ENCODE data around the gene ARMCX4. TPM values are rescaled to one million over a fixed set of nuclear protein-coding genes. Genes with fewer than 3 reads are reported as not detected.

The ARMCX4 gene
- polyA plus RNA-seq, 1 of the 3 experiments (the other 2 are of a cell fraction) = 3.7 TPM

DNA sequence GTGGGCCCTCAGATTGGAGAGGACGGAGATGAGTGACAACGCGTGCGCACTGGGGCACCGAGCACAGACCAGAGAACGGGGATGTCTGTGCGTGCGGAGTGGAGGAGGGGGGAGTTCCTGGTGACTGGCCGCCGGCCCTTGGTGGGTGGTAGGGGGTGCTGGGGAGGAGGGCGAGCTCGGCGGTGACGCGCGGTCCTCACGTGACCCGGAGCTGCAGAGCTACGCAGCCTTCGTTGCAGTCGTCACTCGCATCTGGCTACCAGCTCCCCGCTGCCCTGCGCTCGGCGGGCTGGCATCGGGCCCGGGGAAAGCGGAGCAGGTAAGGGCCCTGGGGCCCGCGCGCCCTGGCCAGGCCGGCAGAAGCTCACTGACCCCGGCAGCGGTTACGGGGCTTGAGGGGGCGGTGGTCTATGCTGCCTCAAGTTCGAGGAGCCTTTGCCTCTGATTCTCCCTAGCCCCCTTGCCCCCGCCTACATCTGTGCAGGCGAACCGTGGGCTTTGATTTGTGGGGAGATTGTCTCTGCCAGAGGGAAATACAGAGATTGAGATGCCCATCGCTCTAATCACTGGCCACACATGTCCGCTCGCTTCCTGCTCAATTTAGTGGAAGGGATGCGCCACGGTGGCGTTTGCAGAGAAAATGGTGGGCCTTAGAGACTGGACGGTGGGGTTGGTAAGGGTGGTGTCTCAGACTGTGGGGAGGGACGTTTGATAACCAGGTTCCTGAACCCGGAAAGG lies at the start of gene ARMCX4 (continued):
- TF ChIP-seq, protein P1, sequence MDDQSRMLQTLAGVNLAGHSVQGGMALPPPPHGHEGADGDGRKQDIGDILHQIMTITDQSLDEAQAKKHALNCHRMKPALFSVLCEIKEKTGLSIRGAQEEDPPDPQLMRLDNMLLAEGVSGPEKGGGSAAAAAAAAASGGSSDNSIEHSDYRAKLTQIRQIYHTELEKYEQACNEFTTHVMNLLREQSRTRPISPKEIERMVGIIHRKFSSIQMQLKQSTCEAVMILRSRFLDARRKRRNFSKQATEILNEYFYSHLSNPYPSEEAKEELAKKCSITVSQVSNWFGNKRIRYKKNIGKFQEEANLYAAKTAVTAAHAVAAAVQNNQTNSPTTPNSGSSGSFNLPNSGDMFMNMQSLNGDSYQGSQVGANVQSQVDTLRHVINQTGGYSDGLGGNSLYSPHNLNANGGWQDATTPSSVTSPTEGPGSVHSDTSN (IDR thresholded peaks at IDR 0.05) = no peak
- TF ChIP-seq RAD21 (IDR thresholded peaks at IDR 0.05; ENCODE audit: low read length) = no peak
- no peak for TF ChIP-seq YY1 (IDR thresholded peaks at IDR 0.05; ENCODE audit: low read depth)
- peak; percentile 39; the same call in 1 of the 2 replicates for TF ChIP-seq TAF1 (IDR thresholded peaks at IDR 0.05; ENCODE audit: borderline replicate concordance, low read depth, low read length)
- peak; percentile 46; the same call in 1 of the 2 replicates for TF ChIP-seq USF2 (IDR thresholded peaks at IDR 0.05; ENCODE audit: borderline replicate concordance, low read depth, low read length)
- no peak for TF ChIP-seq CHD2 (IDR thresholded peaks at IDR 0.05; ENCODE audit: low read length, partially characterized antibody)
- no peak for TF ChIP-seq FOSL2 (IDR thresholded peaks at IDR 0.05; ENCODE audit: borderline replicate concordance, low read depth)
- no peak for TF ChIP-seq MXI1 (IDR thresholded peaks at IDR 0.05; ENCODE audit: low read depth, low read length)
- peak; percentile 59 for TF ChIP-seq GATA2 (CRISPR knock-in tag; IDR thresholded peaks at IDR 0.05)
- TF ChIP-seq MEF2A (IDR thresholded peaks at IDR 0.05; ENCODE audit: borderline replicate concordance, low read depth) = no peak

DNA sequence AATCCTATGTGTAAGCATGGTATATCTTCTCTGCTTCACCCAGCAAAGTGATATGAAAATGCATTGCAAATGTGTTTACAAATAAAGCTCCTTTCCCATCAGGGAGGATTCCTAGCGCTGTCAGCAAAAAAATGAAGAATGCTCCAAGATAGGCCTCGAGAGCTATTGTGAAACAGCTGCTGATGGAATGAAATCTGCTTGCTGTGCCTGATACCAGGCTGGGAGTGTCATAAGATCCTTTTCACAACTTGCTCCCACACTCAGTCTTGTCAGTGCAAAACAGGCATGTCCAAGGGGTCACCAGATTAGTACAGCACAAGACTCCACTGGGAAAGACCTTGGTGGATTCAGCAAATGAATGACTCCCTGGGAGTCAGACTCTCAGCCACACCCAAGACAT lies 43.2 kb upstream of the ARMCX4 start:
- TF ChIP-seq CHD2 (IDR thresholded peaks at IDR 0.05; ENCODE audit: low read length, partially characterized antibody) = no peak
- TF ChIP-seq, protein P2, sequence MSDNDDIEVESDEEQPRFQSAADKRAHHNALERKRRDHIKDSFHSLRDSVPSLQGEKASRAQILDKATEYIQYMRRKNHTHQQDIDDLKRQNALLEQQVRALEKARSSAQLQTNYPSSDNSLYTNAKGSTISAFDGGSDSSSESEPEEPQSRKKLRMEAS (IDR thresholded peaks at IDR 0.05; ENCODE audit: low read depth) = no peak
- TF ChIP-seq, protein P3, sequence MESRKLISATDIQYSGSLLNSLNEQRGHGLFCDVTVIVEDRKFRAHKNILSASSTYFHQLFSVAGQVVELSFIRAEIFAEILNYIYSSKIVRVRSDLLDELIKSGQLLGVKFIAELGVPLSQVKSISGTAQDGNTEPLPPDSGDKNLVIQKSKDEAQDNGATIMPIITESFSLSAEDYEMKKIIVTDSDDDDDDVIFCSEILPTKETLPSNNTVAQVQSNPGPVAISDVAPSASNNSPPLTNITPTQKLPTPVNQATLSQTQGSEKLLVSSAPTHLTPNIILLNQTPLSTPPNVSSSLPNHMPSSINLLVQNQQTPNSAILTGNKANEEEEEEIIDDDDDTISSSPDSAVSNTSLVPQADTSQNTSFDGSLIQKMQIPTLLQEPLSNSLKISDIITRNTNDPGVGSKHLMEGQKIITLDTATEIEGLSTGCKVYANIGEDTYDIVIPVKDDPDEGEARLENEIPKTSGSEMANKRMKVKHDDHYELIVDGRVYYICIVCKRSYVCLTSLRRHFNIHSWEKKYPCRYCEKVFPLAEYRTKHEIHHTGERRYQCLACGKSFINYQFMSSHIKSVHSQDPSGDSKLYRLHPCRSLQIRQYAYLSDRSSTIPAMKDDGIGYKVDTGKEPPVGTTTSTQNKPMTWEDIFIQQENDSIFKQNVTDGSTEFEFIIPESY (IDR thresholded peaks at IDR 0.05; ENCODE audit: borderline replicate concordance, low read depth) = no peak
- no peak for TF ChIP-seq TCF12 (IDR thresholded peaks at IDR 0.05)
- no peak for TF ChIP-seq FOXM1 (IDR thresholded peaks at IDR 0.05; ENCODE audit: low read depth)
- TF ChIP-seq TEAD4 (IDR thresholded peaks at IDR 0.05; ENCODE audit: borderline replicate concordance, insufficient read depth) = no peak
- no peak for TF ChIP-seq REST (IDR thresholded peaks at IDR 0.05; ENCODE audit: low read depth, low read length)
- TF ChIP-seq, protein P4, sequence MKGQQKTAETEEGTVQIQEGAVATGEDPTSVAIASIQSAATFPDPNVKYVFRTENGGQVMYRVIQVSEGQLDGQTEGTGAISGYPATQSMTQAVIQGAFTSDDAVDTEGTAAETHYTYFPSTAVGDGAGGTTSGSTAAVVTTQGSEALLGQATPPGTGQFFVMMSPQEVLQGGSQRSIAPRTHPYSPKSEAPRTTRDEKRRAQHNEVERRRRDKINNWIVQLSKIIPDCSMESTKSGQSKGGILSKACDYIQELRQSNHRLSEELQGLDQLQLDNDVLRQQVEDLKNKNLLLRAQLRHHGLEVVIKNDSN (IDR thresholded peaks at IDR 0.05; ENCODE audit: borderline replicate concordance, low read depth) = no peak
- TF ChIP-seq NFIC (IDR thresholded peaks at IDR 0.05; ENCODE audit: borderline replicate concordance) = no peak
- TF ChIP-seq, protein P1 (IDR thresholded peaks at IDR 0.05) = no peak
- no peak for TF ChIP-seq JUND (IDR thresholded peaks at IDR 0.05)
- TF ChIP-seq RXRA (IDR thresholded peaks at IDR 0.05; ENCODE audit: borderline replicate concordance, low read depth) = no peak
- no peak for TF ChIP-seq EP300 (IDR thresholded peaks at IDR 0.05; ENCODE audit: borderline replicate concordance in 1 of 2, low read depth in 1 of 2, low read length in 1 of 2)
- Histone ChIP-seq H3K36me3 (replicated peaks in 1 of 2; ENCODE audit: control insufficient read depth in 1 of 2, insufficient read depth in 2 of 2, low read length in 1 of 2) (no peaks in the 10 kb centered on the region), H3K9ac (no peak overlapping the region), H2AFZ (ENCODE audit: low read depth) (no peak overlapping the region), H3F3A (replicated peaks; ENCODE audit: insufficient read depth) (no peaks in the 10 kb centered on the region), H4K20me1 (ENCODE audit: insufficient read depth) (no peaks in the 10 kb centered on the region), H3K27me3 (ENCODE audit: insufficient read depth) (no peaks in the 10 kb centered on the region), H3K27ac (ENCODE audit: low read depth in 2 of 2, low read length in 1 of 2) (no peak overlapping the region), H3K4me2 (no peak overlapping the region), H3K9me2 (no peaks in the 10 kb centered on the region), H3K9me3 (no peaks in the 10 kb centered on the region), H3K4me3 (ENCODE audit: low read depth in 2 of 2, low read length in 1 of 2) (no peak overlapping the region), H3K79me2 (ENCODE audit: insufficient read depth) (no peaks in the 10 kb centered on the region), H3K4me1 (ENCODE audit: control insufficient read depth in 1 of 2, insufficient read depth in 2 of 2, low read depth in 1 of 2, low read length in 1 of 2) (no peaks in the 10 kb centered on the region)
- DNase-seq = no peak
- CTCF ChIA-PET = interaction anchor here (0.9 kb wide), 1 partner anchor 18 kb away, joined by 3 read pairs; no protein-coding TSS in a partner anchor
- WGBS (ENCODE audit: low lambda C conversion rate) = 69% methylated on average over 2 of the region's 2 CpGs
- POLR2A ChIA-PET = no interaction called here

All from SK-N-SH (cell line).